Measurements from ENCODE around the gene HGS.
"Not testable (repeated sequence)": the region's sequence is repeated elsewhere in the genome, so short reads cannot be mapped to it uniquely, and the experiment has no call there.

HGS gene

GRCh38 chr17:81717049-81717765 lies 33.4 kb downstream of the HGS start:
- no peak for DNase-seq (ENCODE audit: low read depth in 2 of 2)

- no peak for DNase-seq (ENCODE audit: low read depth in 2 of 2)
Observed at GRCh38 chr17:81717766-81718089, 33.9 kb downstream of the HGS start.

GRCh38 chr17:81719410-81720266 lies 35.8 kb downstream of the HGS start:
- DNase-seq (ENCODE audit: low read depth in 2 of 2): no peak

GRCh38 chr17:81720267-81721071 lies 36.7 kb downstream of the HGS start:
- no peak for DNase-seq (ENCODE audit: low read depth in 2 of 2)

GRCh38 chr17:81722184-81723120 lies 38.6 kb downstream of the HGS start:
- DNase-seq (ENCODE audit: low read depth in 2 of 2): no peak

- DNase-seq (ENCODE audit: low read depth in 2 of 2): no peak
Observed at GRCh38 chr17:81723651-81724209, 39.9 kb downstream of the HGS start.

GRCh38 chr17:81725439-81725838 lies 41.6 kb downstream of the HGS start:
- no peak for DNase-seq (ENCODE audit: low read depth in 2 of 2)

- no peak for DNase-seq (ENCODE audit: low read depth in 2 of 2)
Observed at GRCh38 chr17:81726004-81726403, 42.2 kb downstream of the HGS start.

GRCh38 chr17:81727324-81728031 lies 43.7 kb downstream of the HGS start:
- DNase-seq (ENCODE audit: low read depth in 2 of 2): no peak

GRCh38 chr17:81733507-81734404 lies 49.9 kb downstream of the HGS start:
- peak; percentile 65 to 70 for DNase-seq (ENCODE audit: low read depth in 2 of 2)

- DNase-seq (ENCODE audit: low read depth in 2 of 2): no peak
Observed at GRCh38 chr17:81734405-81735263, 50.8 kb downstream of the HGS start.

- DNase-seq (ENCODE audit: low read depth in 2 of 2): no peak
Observed at GRCh38 chr17:81735264-81736102, 51.7 kb downstream of the HGS start.

- DNase-seq (ENCODE audit: low read depth in 2 of 2): no peak
Observed at GRCh38 chr17:81737947-81738800, 54.4 kb downstream of the HGS start.

GRCh38 chr17:81738801-81739393 lies 55.1 kb downstream of the HGS start:
- DNase-seq (ENCODE audit: low read depth in 2 of 2): no peak

GRCh38 chr17:81739593-81739992 lies 55.8 kb downstream of the HGS start:
- not testable (repeated sequence) for DNase-seq (ENCODE audit: low read depth in 2 of 2)

- no peak for DNase-seq (ENCODE audit: low read depth in 2 of 2)
Observed at GRCh38 chr17:81740395-81740961, 56.7 kb downstream of the HGS start.

Measured in stimulated activated CD4-positive, alpha-beta T cell treated with anti-CD3 and anti-CD28 coated beads, Interleukin-15, amount 100 ng/mL, for 48 hours (primary cell).